Hepatocyte (in vitro differentiated cells): ENCODE data around the gene CALML3. TPM values are rescaled to one million over a fixed set of nuclear protein-coding genes. Genes with fewer than 3 reads are reported as not detected.

Experiments
- DNase-seq: peaks from one replicate; pipeline ENCODE4 v3.0.0-alpha.2; 2016; ENCODE audit warnings: low spot score
- H2AFZ ChIP-seq: fragments of 200-600 bp; sonication (generic); 2 replicates; pipeline ENCODE4 v1.6.0; 2016; ENCODE audit warnings: antibody characterized with exemption, mild to moderate bottlenecking
- H3K27ac ChIP-seq: fragments of 200-600 bp; sonication (generic); 2 replicates; pipeline ENCODE4 v1.5.1; 2016; ENCODE audit warnings: mild to moderate bottlenecking
- H3K27me3 ChIP-seq: fragments of 200-600 bp; sonication (generic); 2 replicates; pipeline ENCODE4 v1.6.1; 2016
- H3K36me3 ChIP-seq: fragments of 200-600 bp; sonication (generic); replicated peaks from 2 replicates; pipeline ENCODE4 v1.5.1; 2016; ENCODE audit warnings: low read depth; ENCODE audit not compliant: insufficient read depth
- H3K4me1 ChIP-seq: fragments of 200-600 bp; sonication (generic); 2 replicates; pipeline ENCODE4 v1.5.1; 2016; ENCODE audit warnings: mild to moderate bottlenecking, moderate library complexity; ENCODE audit not compliant: insufficient read depth
- H3K4me2 ChIP-seq: fragments of 200-600 bp; sonication (generic); 2 replicates; pipeline ENCODE4 v1.6.0; 2016
- H3K4me3 ChIP-seq: fragments of 200-600 bp; sonication (generic); 2 replicates; pipeline ENCODE4 v1.5.1; 2016; ENCODE audit warnings: mild to moderate bottlenecking
- H3K79me2 ChIP-seq: fragments of 200-600 bp; sonication (generic); 2 replicates; pipeline ENCODE4 v1.6.0; 2017; ENCODE audit warnings: mild to moderate bottlenecking
- H3K9me2 ChIP-seq: fragments of 200-600 bp; sonication (generic); replicated peaks from 2 replicates; pipeline ENCODE4 v1.6.0; 2017; ENCODE audit warnings: mild to moderate bottlenecking; ENCODE audit not compliant: insufficient read depth
- H3K9me3 ChIP-seq: fragments of 200-600 bp; sonication (generic); 2 replicates; pipeline ENCODE4 v1.5.1; 2016; ENCODE audit warnings: low read depth, mild to moderate bottlenecking
- H4K20me1 ChIP-seq: fragments of 200-600 bp; sonication (generic); 2 replicates; pipeline ENCODE4 v1.6.0; 2016; ENCODE audit warnings: mild to moderate bottlenecking; ENCODE audit not compliant: insufficient read depth, poor library complexity, severe bottlenecking
- CTCF ChIP-seq: fragments of 200-600 bp; sonication (generic); IDR thresholded peaks from 2 replicates; pipeline ENCODE4 v1.5.1; 2016; ENCODE audit warnings: antibody characterized with exemption, mild to moderate bottlenecking; ENCODE audit not compliant: poor library complexity
- EZH2 ChIP-seq: fragments of 200-600 bp; sonication (generic); IDR thresholded peaks from 2 replicates; pipeline ENCODE4 v1.6.1; 2016; ENCODE audit warnings: antibody characterized with exemption, mild to moderate bottlenecking, borderline replicate concordance
- EZH2phosphoT487 ChIP-seq: fragments of 200-600 bp; sonication (generic); IDR thresholded peaks from one replicate; pipeline ENCODE4 v1.6.1; 2018; ENCODE audit warnings: antibody characterized with exemption, mild to moderate bottlenecking, low read depth, moderate library complexity; ENCODE audit not compliant: unreplicated experiment, severe bottlenecking
- WGBS: methylation state at CpG from one replicate; pipeline ENCODE4 v1.1.6; 2016; ENCODE audit warnings: low lambda C conversion rate; ENCODE audit errors: missing lambda C conversion rate; 5-methylcytosine and 5-hydroxymethylcytosine counted together
- polyA plus RNA-seq: library from polyadenylated mRNA; unstranded; fragments of >200 nt; fragmentation: Nextera tagmentation; extraction: Ambion mirVana; gene quantifications from 2 replicates; pipeline ENCODE4 v1.2.1, GENCODE V29; 2016
- total RNA-seq: library from RNA; depleted of rRNA; stranded (reverse); fragments of >200 nt; gene quantifications from 2 replicates; pipeline ENCODE4 v1.2.3, GENCODE V29; 2014

The CALML3 gene
- total and polyA plus RNA-seq, 2 experiments from 2014 or later, result not detected

GRCh38 chr10:5515948-5516761 lies 8.6 kb upstream of the CALML3 start:
- H3K4me2 ChIP-seq, result peak overlapping the region; percentile 16
- H4K20me1 ChIP-seq, result no peaks in the 10 kb centered on the region
- H3K4me3 ChIP-seq, result no peak overlapping the region
- no peaks in the 10 kb centered on the region for H3K79me2 ChIP-seq
- 68% methylated on average over 10 of the region's 10 CpGs for whole genome bisulfite sequencing
- H2AFZ ChIP-seq, result no peak overlapping the region
- no peaks in the 10 kb centered on the region for H3K27me3 ChIP-seq
- H3K27ac ChIP-seq, result peak overlapping the region; percentile 52
- no peaks in the 10 kb centered on the region for H3K9me3 ChIP-seq
- TF ChIP-seq EZH2, result no peak
- no peak for TF ChIP-seq CTCF
- no peak for TF ChIP-seq EZH2phosphoT487
- DNase-seq, result no peak
- peaks cover 29% of the 10 kb centered on the region for H3K4me1 ChIP-seq
- no peaks in the 10 kb centered on the region for H3K36me3 ChIP-seq
- H3K9me2 ChIP-seq, result no peaks in the 10 kb centered on the region

- TF ChIP-seq EZH2 (no peak), CTCF (no peak), EZH2phosphoT487 (no peak)
- Histone ChIP-seq H4K20me1 (no peaks in the 10 kb centered on the region), H3K9me2 (no peaks in the 10 kb centered on the region), H3K36me3 (no peaks in the 10 kb centered on the region), H3K79me2 (no peaks in the 10 kb centered on the region), H3K9me3 (no peaks in the 10 kb centered on the region), H3K4me1 (peaks cover 29% of the 10 kb centered on the region), H2AFZ (no peak overlapping the region), H3K27me3 (no peaks in the 10 kb centered on the region), H3K27ac (peak overlapping the region; percentile 20), H3K4me2 (peak overlapping the region; percentile 40), H3K4me3 (no peak overlapping the region)
- WGBS, result 48% methylated on average over 5 of the region's 5 CpGs
- no peak for DNase-seq
Observed at GRCh38 chr10:5517546-5517945, 7.2 kb upstream of the CALML3 start.

GRCh38 chr10:5518143-5518542 lies 6.6 kb upstream of the CALML3 start:
- H3K4me1 ChIP-seq, result peaks cover 24% of the 10 kb centered on the region
- no peaks in the 10 kb centered on the region for H3K27me3 ChIP-seq
- H4K20me1 ChIP-seq, result no peaks in the 10 kb centered on the region
- no peaks in the 10 kb centered on the region for H3K9me3 ChIP-seq
- H2AFZ ChIP-seq, result no peak overlapping the region
- H3K9me2 ChIP-seq, result no peaks in the 10 kb centered on the region
- peak overlapping the region; percentile 40 for H3K4me2 ChIP-seq
- no peaks in the 10 kb centered on the region for H3K79me2 ChIP-seq
- no peaks in the 10 kb centered on the region for H3K36me3 ChIP-seq
- DNase-seq, result peak; percentile 58
- WGBS, result 29% methylated on average over 5 of the region's 5 CpGs
- no peak overlapping the region for H3K4me3 ChIP-seq
- TF ChIP-seq CTCF (no peak), EZH2phosphoT487 (no peak), EZH2 (no peak)
- H3K27ac ChIP-seq, result peak overlapping the region; percentile 43
